Activated CD8-positive, alpha-beta memory T cell treated with anti-CD3 and anti-CD28 coated beads, Interleukin-2, amount 50 U/mL, for 24 hours (primary cell): ENCODE measurements around the gene DCDC2C.

Experiments used
- DNase-seq: peaks from one replicate; pipeline ENCODE4 v3.0.0-alpha.2; 2020; ENCODE audit errors: extremely low read depth

The DCDC2C gene

GRCh38 chr2:3827673-3828575 is 124.5 kb downstream of the DCDC2C start:
- no peak for DNase-seq

- DNase-seq = no peak
Measured at GRCh38 chr2:3830796-3831195, 127.4 kb downstream of the DCDC2C start.

GRCh38 chr2:3837086-3837485 is 133.7 kb downstream of the DCDC2C start:
- DNase-seq = no peak

GRCh38 chr2:3838348-3838747 is 135.0 kb downstream of the DCDC2C start:
- no peak for DNase-seq

- no peak for DNase-seq
Measured at GRCh38 chr2:3839476-3839875, 136.1 kb downstream of the DCDC2C start.

- DNase-seq = no peak
Measured at GRCh38 chr2:3840611-3841155, 137.3 kb downstream of the DCDC2C start.

- DNase-seq = no peak
Measured at GRCh38 chr2:3847397-3848052, 144.2 kb downstream of the DCDC2C start.

GRCh38 chr2:3848776-3849175 is 145.4 kb downstream of the DCDC2C start:
- no peak for DNase-seq

GRCh38 chr2:3849213-3849612 is 145.8 kb downstream of the DCDC2C start:
- DNase-seq = no peak

- no peak for DNase-seq
Measured at GRCh38 chr2:3857576-3857975, 154.2 kb downstream of the DCDC2C start.

- DNase-seq = no peak
Measured at GRCh38 chr2:3864943-3865865, 161.8 kb downstream of the DCDC2C start.

- DNase-seq = no peak
Measured at GRCh38 chr2:3867469-3867868, 164.1 kb downstream of the DCDC2C start.

- DNase-seq = no peak
Measured at GRCh38 chr2:3868012-3868805, 164.8 kb downstream of the DCDC2C start.

GRCh38 chr2:3870222-3870621 is 166.8 kb downstream of the DCDC2C start:
- no peak for DNase-seq

GRCh38 chr2:3871002-3871401 is 167.6 kb downstream of the DCDC2C start:
- DNase-seq = no peak

- no peak for DNase-seq
Measured at GRCh38 chr2:3872451-3872850, 169.1 kb downstream of the DCDC2C start.

GRCh38 chr2:3873899-3874298 is 170.5 kb downstream of the DCDC2C start:
- DNase-seq = no peak

GRCh38 chr2:3876221-3876620 is 172.8 kb downstream of the DCDC2C start:
- no peak for DNase-seq

GRCh38 chr2:3876685-3877084 is 173.3 kb downstream of the DCDC2C start:
- no peak for DNase-seq

GRCh38 chr2:3885629-3886628 is 182.6 kb downstream of the DCDC2C start:
- DNase-seq = no peak
